Measurements from ENCODE around the gene GBP2.

Gene GBP2

GRCh38 chr1:89165811-89166210, 39.9 kb upstream of the GBP2 start:
- H3K27me3 ChIP-seq (ENCODE audit: low read depth, low read length), result no peaks in the 10 kb centered on the region
- TF ChIP-seq CTCF (IDR thresholded peaks at IDR 0.05; ENCODE audit: low read depth, low read length) (no peak), EZH2phosphoT487 (IDR thresholded peaks at IDR 0.05; ENCODE audit: low read depth) (no peak)

GRCh38 chr1:89151047-89151446, 25.1 kb upstream of the GBP2 start:
- Histone ChIP-seq H3K27me3 (ENCODE audit: low read depth, low read length) (no peaks in the 10 kb centered on the region), H3K79me2 (ENCODE audit: low read length) (no peaks in the 10 kb centered on the region)

More at GRCh38 chr1:89165811-89166210, 39.9 kb upstream of the GBP2 start:
- no peaks in the 10 kb centered on the region for H3K79me2 ChIP-seq (ENCODE audit: low read length)
- no peak overlapping the region for H3K4me2 ChIP-seq (ENCODE audit: low read length)
- H3K4me1 ChIP-seq (ENCODE audit: low read length), result peaks cover 2% of the 10 kb centered on the region
- no peak overlapping the region for H3K4me3 ChIP-seq (ENCODE audit: low read length)
- no peaks in the 10 kb centered on the region for H3K36me3 ChIP-seq (replicated peaks; ENCODE audit: low read depth, low read length)
- no peaks in the 10 kb centered on the region for H4K20me1 ChIP-seq (ENCODE audit: insufficient read depth, low read length)
- no peak overlapping the region for H3K27ac ChIP-seq (ENCODE audit: low read length)
- H3K9ac ChIP-seq (ENCODE audit: low read length), result no peak overlapping the region
- no peaks in the 10 kb centered on the region for H3K9me3 ChIP-seq (ENCODE audit: insufficient read depth, low read length)
- H2AFZ ChIP-seq (ENCODE audit: low read depth, low read length), result no peak overlapping the region

GRCh38 chr1:89149976-89150375, 24.1 kb upstream of the GBP2 start:
- Histone ChIP-seq H3K9ac (ENCODE audit: low read length) (no peak overlapping the region), H3K79me2 (ENCODE audit: low read length) (no peaks in the 10 kb centered on the region), H2AFZ (ENCODE audit: low read depth, low read length) (no peak overlapping the region), H3K4me3 (ENCODE audit: low read length) (no peak overlapping the region), H3K4me2 (ENCODE audit: low read length) (no peak overlapping the region), H3K36me3 (replicated peaks; ENCODE audit: low read depth, low read length) (no peaks in the 10 kb centered on the region), H3K4me1 (ENCODE audit: low read length) (peaks cover 13% of the 10 kb centered on the region), H4K20me1 (ENCODE audit: insufficient read depth, low read length) (no peaks in the 10 kb centered on the region), H3K27me3 (ENCODE audit: low read depth, low read length) (no peaks in the 10 kb centered on the region), H3K27ac (ENCODE audit: low read length) (no peak overlapping the region), H3K9me3 (ENCODE audit: insufficient read depth, low read length) (no peaks in the 10 kb centered on the region)
- TF ChIP-seq EZH2phosphoT487 (IDR thresholded peaks at IDR 0.05; ENCODE audit: low read depth) (no peak), CTCF (IDR thresholded peaks at IDR 0.05; ENCODE audit: low read depth, low read length) (no peak)

More at GRCh38 chr1:89151047-89151446, 25.1 kb upstream of the GBP2 start:
- Histone ChIP-seq H3K9me3 (ENCODE audit: insufficient read depth, low read length) (no peaks in the 10 kb centered on the region), H3K36me3 (replicated peaks; ENCODE audit: low read depth, low read length) (no peaks in the 10 kb centered on the region), H3K4me3 (ENCODE audit: low read length) (no peak overlapping the region), H3K4me1 (ENCODE audit: low read length) (peaks cover 11% of the 10 kb centered on the region), H2AFZ (ENCODE audit: low read depth, low read length) (no peak overlapping the region), H3K4me2 (ENCODE audit: low read length) (no peak overlapping the region), H4K20me1 (ENCODE audit: insufficient read depth, low read length) (no peaks in the 10 kb centered on the region), H3K27ac (ENCODE audit: low read length) (no peak overlapping the region), H3K9ac (ENCODE audit: low read length) (no peak overlapping the region)
- TF ChIP-seq CTCF (IDR thresholded peaks at IDR 0.05; ENCODE audit: low read depth, low read length), result no peak
- no peak for TF ChIP-seq EZH2phosphoT487 (IDR thresholded peaks at IDR 0.05; ENCODE audit: low read depth)

- Histone ChIP-seq H3K36me3 (replicated peaks; ENCODE audit: low read depth, low read length) (no peaks in the 10 kb centered on the region), H3K79me2 (ENCODE audit: low read length) (no peaks in the 10 kb centered on the region), H3K27ac (ENCODE audit: low read length) (no peak overlapping the region), H3K9ac (ENCODE audit: low read length) (no peak overlapping the region), H3K27me3 (ENCODE audit: low read depth, low read length) (no peaks in the 10 kb centered on the region), H4K20me1 (ENCODE audit: insufficient read depth, low read length) (no peaks in the 10 kb centered on the region), H2AFZ (ENCODE audit: low read depth, low read length) (no peak overlapping the region), H3K9me3 (ENCODE audit: insufficient read depth, low read length) (no peaks in the 10 kb centered on the region), H3K4me1 (ENCODE audit: low read length) (peaks cover 20% of the 10 kb centered on the region), H3K4me3 (ENCODE audit: low read length) (no peak overlapping the region), H3K4me2 (ENCODE audit: low read length) (no peak overlapping the region)
- TF ChIP-seq CTCF (IDR thresholded peaks at IDR 0.05; ENCODE audit: low read depth, low read length) (no peak), EZH2phosphoT487 (IDR thresholded peaks at IDR 0.05; ENCODE audit: low read depth) (no peak)
Measured at GRCh38 chr1:89149229-89149628, 23.3 kb upstream of the GBP2 start.

Measured in OCI-LY3 (cell line).